ENCODE measurements around the gene CRAMP1.

The CRAMP1 gene

GRCh38 chr16:1667916-1668315, 55.8 kb downstream of the CRAMP1 start:
- no peak for TF ChIP-seq CTCF (IDR thresholded peaks at IDR 0.05; ENCODE audit: low read depth, low read length)
- peaks cover 60% of the 10 kb centered on the region for H3K36me3 ChIP-seq

GRCh38 chr16:1668612-1669319, 56.6 kb downstream of the CRAMP1 start:
- no peak for TF ChIP-seq CTCF (IDR thresholded peaks at IDR 0.05; ENCODE audit: low read depth, low read length)
- Histone ChIP-seq H3K9me3 (no peaks in the 10 kb centered on the region), H3K4me1 (no peaks in the 10 kb centered on the region), H3K36me3 (peaks cover 56% of the 10 kb centered on the region), H3K27me3 (no peaks in the 10 kb centered on the region), H3K4me3 (ENCODE audit: low read depth, low read length) (no peak overlapping the region)
- no peak for DNase-seq

More at GRCh38 chr16:1667916-1668315, 55.8 kb downstream of the CRAMP1 start:
- Histone ChIP-seq H3K4me1 (no peaks in the 10 kb centered on the region), H3K4me3 (ENCODE audit: low read depth, low read length) (no peak overlapping the region), H3K27me3 (no peaks in the 10 kb centered on the region), H3K9me3 (no peaks in the 10 kb centered on the region)
- no peak for DNase-seq

GRCh38 chr16:1669698-1670097, 57.5 kb downstream of the CRAMP1 start:
- H3K36me3 ChIP-seq, result peaks cover 56% of the 10 kb centered on the region

GRCh38 chr16:1670371-1670770, 58.2 kb downstream of the CRAMP1 start:
- peaks cover 56% of the 10 kb centered on the region for H3K36me3 ChIP-seq
- no peaks in the 10 kb centered on the region for H3K4me1 ChIP-seq
- DNase-seq, result no peak
- no peaks in the 10 kb centered on the region for H3K9me3 ChIP-seq
- no peak overlapping the region for H3K4me3 ChIP-seq (ENCODE audit: low read depth, low read length)
- no peaks in the 10 kb centered on the region for H3K27me3 ChIP-seq
- no peak for TF ChIP-seq CTCF (IDR thresholded peaks at IDR 0.05; ENCODE audit: low read depth, low read length)

More at GRCh38 chr16:1669698-1670097, 57.5 kb downstream of the CRAMP1 start:
- no peaks in the 10 kb centered on the region for H3K9me3 ChIP-seq
- DNase-seq, result no peak
- no peaks in the 10 kb centered on the region for H3K4me1 ChIP-seq
- H3K27me3 ChIP-seq, result no peaks in the 10 kb centered on the region
- no peak for TF ChIP-seq CTCF (IDR thresholded peaks at IDR 0.05; ENCODE audit: low read depth, low read length)
- no peak overlapping the region for H3K4me3 ChIP-seq (ENCODE audit: low read depth, low read length)

GRCh38 chr16:1670866-1671265, 58.7 kb downstream of the CRAMP1 start:
- no peak for DNase-seq
- H3K9me3 ChIP-seq, result no peaks in the 10 kb centered on the region
- H3K4me1 ChIP-seq, result no peaks in the 10 kb centered on the region
- H3K27me3 ChIP-seq, result no peaks in the 10 kb centered on the region
- no peak for TF ChIP-seq CTCF (IDR thresholded peaks at IDR 0.05; ENCODE audit: low read depth, low read length)
- no peak overlapping the region for H3K4me3 ChIP-seq (ENCODE audit: low read depth, low read length)
- H3K36me3 ChIP-seq, result peaks cover 55% of the 10 kb centered on the region

GRCh38 chr16:1673424-1674151, 61.4 kb downstream of the CRAMP1 start:
- Histone ChIP-seq H3K36me3 (peaks cover 28% of the 10 kb centered on the region), H3K27me3 (no peaks in the 10 kb centered on the region), H3K4me1 (no peaks in the 10 kb centered on the region), H3K9me3 (no peaks in the 10 kb centered on the region), H3K4me3 (ENCODE audit: low read depth, low read length) (no peak overlapping the region)
- no peak for DNase-seq
- TF ChIP-seq CTCF (IDR thresholded peaks at IDR 0.05; ENCODE audit: low read depth, low read length), result no peak

Measured in BE2C (cell line).